Upper lobe of right lung (tissue), 1 donor: ENCODE data around the gene TMEM117. TPM values are rescaled to one million over a fixed set of nuclear protein-coding genes. Genes with fewer than 3 reads are reported as not detected.

Source experiments
- ATAC-seq: fragments of 200-7000 bp; cut with Tn5 transposase; one replicate; pipeline ENCODE4 v1.9.1; 2020; ENCODE audit warnings: mild to moderate bottlenecking, moderate library complexity
- DNase-seq: peaks from one replicate; pipeline ENCODE4 v3.0.0-alpha.2; 2020
- H3K27ac ChIP-seq: fragments of 200-600 bp; one replicate; pipeline ENCODE4 v1.8.0; 2022
- H3K27me3 ChIP-seq: fragments of 200-600 bp; one replicate; pipeline ENCODE4 v1.8.0; 2022; ENCODE audit warnings: mild to moderate bottlenecking
- H3K36me3 ChIP-seq: fragments of 200-600 bp; one replicate; pipeline ENCODE4 v1.8.0; 2022
- H3K4me1 ChIP-seq: fragments of 200-600 bp; one replicate; pipeline ENCODE4 v1.8.0; 2022
- H3K4me3 ChIP-seq: fragments of 200-600 bp; one replicate; pipeline ENCODE4 v1.8.0; 2022; ENCODE audit warnings: mild to moderate bottlenecking
- H3K9me3 ChIP-seq: fragments of 200-600 bp; one replicate; pipeline ENCODE4 v1.8.0; 2022
- intact Hi-C: fragments of 100-400 bp; cut with DNase I; formaldehyde crosslinking; loops from one replicate; pipeline ENCODE4 v1.11.0; 2022
- total RNA-seq: library from RNA; stranded (reverse); fragmentation: NEBNext Ultra II Directional; extraction: Animal tissue kit (Norgen Biotek cat#: 25700); gene quantifications from one replicate; pipeline ENCODE4 v1.2.1, GENCODE V29; 2021
- TF ChIP-seq, protein P1 (sequence below): fragments of 200-600 bp; IDR thresholded peaks from one replicate; pipeline ENCODE4 v1.8.0; 2022; ENCODE audit warnings: antibody characterized with exemption
- donor health status: DM: no; HTN: yes; CAD: no; lungs with severe emphysema.

Gene TMEM117
- total RNA-seq, 1 donor from 2014 or later: 4.6 TPM

DNA sequence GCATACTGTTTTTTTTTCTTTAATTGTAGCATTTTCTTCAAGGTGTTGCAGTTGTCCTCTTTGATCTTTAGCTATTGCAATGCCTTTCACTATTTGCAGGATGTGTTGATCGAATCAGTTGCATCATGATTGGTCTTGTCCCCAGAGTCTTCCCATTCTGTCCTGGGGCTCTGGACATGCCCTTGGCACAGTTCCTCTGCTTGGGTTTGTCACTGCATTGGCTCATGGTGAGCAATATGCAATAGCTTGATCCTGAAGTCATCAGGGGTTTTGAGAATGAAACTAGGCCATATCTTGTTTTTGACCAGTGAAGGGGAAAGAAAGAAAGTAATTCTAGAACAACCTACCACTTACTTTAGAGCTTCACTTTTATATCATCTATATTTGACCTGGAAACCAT is 281.5 kb downstream of the TMEM117 start:
- Histone ChIP-seq H3K4me3 (no peak overlapping the region), H3K4me1 (no peaks in the 10 kb centered on the region), H3K36me3 (no peaks in the 10 kb centered on the region), H3K27me3 (no peaks in the 10 kb centered on the region), H3K9me3 (no peaks in the 10 kb centered on the region), H3K27ac (no peak overlapping the region)
- no peak for ATAC-seq
- no peak for DNase-seq
- intact Hi-C loops: no loop called here
- TF ChIP-seq, protein P1, sequence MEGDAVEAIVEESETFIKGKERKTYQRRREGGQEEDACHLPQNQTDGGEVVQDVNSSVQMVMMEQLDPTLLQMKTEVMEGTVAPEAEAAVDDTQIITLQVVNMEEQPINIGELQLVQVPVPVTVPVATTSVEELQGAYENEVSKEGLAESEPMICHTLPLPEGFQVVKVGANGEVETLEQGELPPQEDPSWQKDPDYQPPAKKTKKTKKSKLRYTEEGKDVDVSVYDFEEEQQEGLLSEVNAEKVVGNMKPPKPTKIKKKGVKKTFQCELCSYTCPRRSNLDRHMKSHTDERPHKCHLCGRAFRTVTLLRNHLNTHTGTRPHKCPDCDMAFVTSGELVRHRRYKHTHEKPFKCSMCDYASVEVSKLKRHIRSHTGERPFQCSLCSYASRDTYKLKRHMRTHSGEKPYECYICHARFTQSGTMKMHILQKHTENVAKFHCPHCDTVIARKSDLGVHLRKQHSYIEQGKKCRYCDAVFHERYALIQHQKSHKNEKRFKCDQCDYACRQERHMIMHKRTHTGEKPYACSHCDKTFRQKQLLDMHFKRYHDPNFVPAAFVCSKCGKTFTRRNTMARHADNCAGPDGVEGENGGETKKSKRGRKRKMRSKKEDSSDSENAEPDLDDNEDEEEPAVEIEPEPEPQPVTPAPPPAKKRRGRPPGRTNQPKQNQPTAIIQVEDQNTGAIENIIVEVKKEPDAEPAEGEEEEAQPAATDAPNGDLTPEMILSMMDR: no peak

DNA sequence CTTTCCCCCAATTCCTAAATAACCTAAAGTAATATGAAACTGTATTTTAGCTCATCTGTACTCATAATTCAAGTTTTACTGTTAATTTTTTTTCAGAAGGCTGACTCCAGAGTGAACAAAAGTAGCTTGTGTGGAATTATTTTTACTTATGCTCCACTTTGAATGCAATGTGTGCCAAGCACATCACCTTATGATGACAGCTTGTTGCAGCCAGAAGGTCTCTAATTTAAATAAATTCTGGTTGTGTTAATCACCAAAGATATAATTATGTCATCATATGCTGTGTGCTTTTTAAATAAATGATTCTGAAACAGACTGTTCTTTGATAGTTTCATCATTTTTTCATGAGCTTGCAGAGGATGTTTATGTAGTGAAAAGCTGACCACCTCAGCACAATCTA is 283.1 kb downstream of the TMEM117 start:
- Histone ChIP-seq H3K36me3 (no peaks in the 10 kb centered on the region), H3K4me3 (no peak overlapping the region), H3K9me3 (no peaks in the 10 kb centered on the region), H3K4me1 (no peaks in the 10 kb centered on the region), H3K27me3 (no peaks in the 10 kb centered on the region), H3K27ac (no peak overlapping the region)
- intact Hi-C loops: no loop called here
- no peak for ATAC-seq
- DNase-seq: no peak
- TF ChIP-seq, protein P1: no peak

DNA sequence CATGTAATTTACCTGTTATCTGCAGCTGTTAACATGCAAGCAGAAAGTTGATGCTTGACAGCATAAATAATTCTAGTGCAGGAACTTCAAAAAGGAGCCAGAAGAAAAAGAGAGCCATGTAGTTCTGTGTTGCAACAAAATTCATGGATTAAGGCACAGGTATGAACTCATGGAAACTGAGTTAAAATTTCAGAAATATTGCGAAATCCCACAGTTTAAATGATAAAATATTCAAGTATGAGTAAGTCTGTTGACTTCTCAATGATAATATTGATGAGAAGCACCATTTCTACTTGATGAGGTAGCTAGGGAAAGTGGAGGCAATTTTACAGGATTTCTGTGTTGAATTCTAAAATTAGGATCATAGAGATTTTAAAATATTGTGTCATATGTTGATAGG is 290.9 kb downstream of the TMEM117 start:
- ATAC-seq (no peak), DNase-seq (no peak)
- TF ChIP-seq, protein P1: no peak
- Histone ChIP-seq H3K27ac (no peak overlapping the region), H3K4me3 (no peak overlapping the region), H3K4me1 (no peaks in the 10 kb centered on the region), H3K36me3 (no peaks in the 10 kb centered on the region), H3K27me3 (no peaks in the 10 kb centered on the region), H3K9me3 (no peaks in the 10 kb centered on the region)
- intact Hi-C loops: no loop called here

DNA sequence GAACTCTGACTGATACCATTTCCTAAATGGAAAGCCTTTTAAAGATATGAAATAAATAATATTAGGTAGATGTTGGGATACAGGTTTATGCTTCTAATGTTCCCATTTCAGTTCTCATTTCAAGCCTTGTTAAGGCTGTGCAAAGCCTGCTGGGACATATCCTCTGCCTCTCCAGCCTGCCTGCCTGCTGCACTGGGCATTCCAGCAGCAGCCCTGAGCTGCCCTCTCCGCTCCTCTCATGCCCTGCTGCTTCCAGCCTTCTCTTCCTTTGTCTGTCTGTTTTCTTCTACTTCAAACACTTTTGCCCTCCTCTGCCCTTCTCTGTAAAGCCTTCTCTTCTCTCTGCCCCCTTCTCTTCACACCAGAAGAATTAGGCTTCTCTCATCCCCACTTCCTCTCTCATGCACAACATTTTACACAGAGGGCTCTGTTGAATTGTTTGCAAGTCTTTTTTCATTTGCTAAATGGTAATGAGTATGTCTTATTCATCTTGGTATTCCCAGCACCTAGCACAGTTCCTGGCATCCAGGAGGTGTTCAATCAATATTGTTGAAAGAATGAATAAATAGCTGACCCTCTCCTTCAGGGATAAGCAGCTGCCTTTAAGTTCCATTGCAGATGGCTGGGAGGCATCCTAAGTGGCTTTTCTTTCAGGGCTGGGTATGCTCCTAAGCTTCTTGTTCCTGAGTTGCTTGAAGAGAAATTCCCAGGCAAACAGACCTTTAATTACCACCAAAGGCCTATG is 292.3 kb downstream of the TMEM117 start:
- no peak for DNase-seq
- Histone ChIP-seq H3K27ac (no peak overlapping the region), H3K27me3 (no peaks in the 10 kb centered on the region), H3K4me1 (no peaks in the 10 kb centered on the region), H3K36me3 (no peaks in the 10 kb centered on the region), H3K4me3 (no peak overlapping the region), H3K9me3 (no peaks in the 10 kb centered on the region)
- TF ChIP-seq, protein P1: no peak
- intact Hi-C loops: no loop called here
- ATAC-seq: no peak

DNA sequence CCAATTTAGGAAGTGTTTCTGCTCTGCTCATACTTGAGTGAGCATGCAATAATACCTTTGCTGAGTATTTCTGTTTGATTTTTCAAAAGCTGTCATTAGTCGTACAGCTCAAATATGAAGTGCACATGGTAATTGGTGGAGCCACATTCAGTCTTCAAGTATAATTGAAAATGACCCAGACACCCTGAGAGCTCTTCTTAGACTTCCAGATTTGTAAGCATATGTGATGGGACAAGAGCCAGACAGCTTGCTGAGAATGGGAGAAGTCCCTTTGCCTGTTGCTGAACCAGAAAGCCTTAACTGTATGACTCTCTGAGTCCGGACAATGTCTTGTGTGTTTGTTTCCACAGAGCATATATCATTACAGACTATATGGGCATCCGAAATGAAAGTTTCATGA is 307.3 kb downstream of the TMEM117 start:
- no peaks in the 10 kb centered on the region for H3K4me1 ChIP-seq
- H3K27me3 ChIP-seq: no peaks in the 10 kb centered on the region
- DNase-seq (no peak), ATAC-seq (no peak)
- H3K27ac ChIP-seq: no peak overlapping the region
- intact Hi-C loops: no loop called here
- no peaks in the 10 kb centered on the region for H3K9me3 ChIP-seq
- H3K4me3 ChIP-seq: no peak overlapping the region
- TF ChIP-seq, protein P1: no peak
- no peaks in the 10 kb centered on the region for H3K36me3 ChIP-seq

DNA sequence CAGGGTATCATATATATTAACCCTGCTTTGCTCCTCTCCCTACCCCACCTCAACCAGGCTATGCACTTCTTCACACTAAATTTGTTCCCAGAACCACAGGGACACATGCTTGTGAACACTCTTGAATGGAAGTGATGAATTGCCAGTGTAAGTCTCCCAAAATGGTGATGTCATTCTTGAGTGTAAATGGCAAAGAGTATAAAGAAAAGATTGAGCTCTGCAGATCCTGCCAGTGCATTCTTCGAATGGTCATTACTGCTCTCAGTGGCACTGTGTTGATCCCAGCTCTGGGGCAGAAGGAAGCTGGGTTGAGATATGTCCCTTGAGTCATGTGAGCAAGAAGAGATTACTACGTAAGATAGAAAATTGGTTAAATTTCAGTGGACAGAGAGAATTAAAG is 313.1 kb downstream of the TMEM117 start:
- H3K4me3 ChIP-seq: no peak overlapping the region
- H3K27me3 ChIP-seq: no peaks in the 10 kb centered on the region
- TF ChIP-seq, protein P1: no peak
- ATAC-seq (no peak), DNase-seq (no peak)
- H3K9me3 ChIP-seq: no peaks in the 10 kb centered on the region
- no peaks in the 10 kb centered on the region for H3K36me3 ChIP-seq
- intact Hi-C loops: no loop called here
- H3K27ac ChIP-seq: no peak overlapping the region
- H3K4me1 ChIP-seq: no peaks in the 10 kb centered on the region
